CD8-positive, alpha-beta memory T cell (primary cell): Measurements from ENCODE around the gene LRRC28. TPM values are rescaled to one million over a fixed set of nuclear protein-coding genes. Genes with fewer than 3 reads are reported as not detected.
A peak's percentile ranks its signal among the peaks of the same experiment; 100 is the strongest.

Source experiments
- CTCF ChIA-PET: fragments of 350-600 bp; sonication (Branson Sonifier 250); formaldehyde crosslinking; loops from one replicate; lab custom pipeline; 2021; ENCODE audit warnings: antibody characterized with exemption; lab: Charles Lee
- POLR2A ChIA-PET: fragments of 350-600 bp; sonication (Branson Sonifier 250); formaldehyde crosslinking; loops from one replicate; lab custom pipeline; 2021; ENCODE audit warnings: antibody characterized with exemption; lab: Charles Lee
- DNase-seq, 5 donors: peaks; one replicate each; pipeline versions ENCODE4 v3.0.0 to v3.0.0-alpha.2; 2020 to 2022; ENCODE audit warnings: mixed read lengths in 1 of 5
- H3K27ac ChIP-seq: one replicate; pipeline ENCODE4 v1.7.0; 2013; ENCODE audit warnings: low read depth, mild to moderate bottlenecking, low read length, moderate library complexity
- H3K27me3 ChIP-seq: 2 replicates; pipeline ENCODE4 v1.7.0; 2013; ENCODE audit warnings: low read length, mild to moderate bottlenecking; ENCODE audit not compliant: insufficient read depth, poor library complexity, severe bottlenecking
- H3K36me3 ChIP-seq: 2 replicates; pipeline ENCODE4 v1.7.0; 2013; ENCODE audit warnings: mild to moderate bottlenecking, low read length, moderate library complexity; ENCODE audit not compliant: insufficient read depth
- H3K4me1 ChIP-seq: 2 replicates; pipeline ENCODE4 v1.7.0; 2013; ENCODE audit warnings: mild to moderate bottlenecking, low read length, moderate library complexity; ENCODE audit not compliant: insufficient read depth
- H3K4me3 ChIP-seq: 2 replicates; pipeline ENCODE4 v1.7.0; 2013; ENCODE audit warnings: mild to moderate bottlenecking, low read length
- H3K9me3 ChIP-seq: 2 replicates; pipeline ENCODE4 v1.7.0; 2013; ENCODE audit warnings: mild to moderate bottlenecking, low read length
- H3K27ac Mint-ChIP-seq, 8 donors: one replicate each; pipeline ENCODE4 v1.8.0; 2020 to 2021; ENCODE audit warnings: mixed read lengths in 8 of 8, mild to moderate bottlenecking in 6 of 8, inconsistent platforms in 3 of 8, moderate library complexity in 3 of 8
- H3K27me3 Mint-ChIP-seq, 2 donors: one replicate each; pipeline ENCODE4 v1.8.0; 2020 to 2021; ENCODE audit warnings: mixed read lengths in 2 of 2, mild to moderate bottlenecking in 1 of 2, moderate library complexity in 1 of 2
- H3K36me3 Mint-ChIP-seq, 3 donors: one replicate each; pipeline ENCODE4 v1.8.0; 2020 to 2021; ENCODE audit warnings: mixed read lengths in 3 of 3, inconsistent platforms in 1 of 3, mild to moderate bottlenecking in 1 of 3
- H3K4me1 Mint-ChIP-seq, 3 donors: one replicate each; pipeline ENCODE4 v1.8.0; 2020 to 2021; ENCODE audit warnings: mixed read lengths in 3 of 3, inconsistent platforms in 1 of 3, mild to moderate bottlenecking in 1 of 3
- H3K4me3 Mint-ChIP-seq, 7 donors: one replicate each; pipeline ENCODE4 v1.8.0; 2020 to 2021; ENCODE audit warnings: mixed read lengths in 7 of 7, mild to moderate bottlenecking in 6 of 7, moderate library complexity in 4 of 7, inconsistent platforms in 2 of 7
- H3K9me3 Mint-ChIP-seq, 5 donors: one replicate each; pipeline ENCODE4 v1.8.0; 2020 to 2022; ENCODE audit warnings: mixed read lengths in 5 of 5, mild to moderate bottlenecking in 3 of 5, moderate library complexity in 2 of 5, inconsistent platforms in 1 of 5
- polyA plus RNA-seq: library from polyadenylated mRNA; unstranded; fragments of 300-500 nt; fragmentation: Illumina TruSeq; gene quantifications from one replicate; pipeline ENCODE4 v1.2.3, GENCODE V29; 2021
- total RNA-seq, 2 experiments: library from RNA; stranded (reverse); gene quantifications; one replicate each; pipeline ENCODE4 v1.2.3, GENCODE V29; 2021

LRRC28 gene
- total and polyA plus RNA-seq, 3 experiments from 2014 or later = 18.0 to 28.4 (median 19.4) TPM

- CTCF ChIA-PET = interaction anchor here (1.2 to 1.3 kb wide), 2 partner anchors 10 to 298 kb away, joined by 4 to 5 read pairs; no protein-coding TSS in a partner anchor
- peaks cover 5 to 15% of the 10 kb centered on the region in 2 donors for H3K27me3 Mint-ChIP-seq
- H3K9me3 Mint-ChIP-seq = no peaks in the 10 kb centered on the region
- Histone ChIP-seq H3K9me3 (no peaks in the 10 kb centered on the region), H3K4me1 (peaks cover 12% of the 10 kb centered on the region), H3K27ac (no peak overlapping the region), H3K27me3 (no peaks in the 10 kb centered on the region), H3K4me3 (no peak overlapping the region), H3K36me3 (no peaks in the 10 kb centered on the region)
- peaks cover 0 to 3% (median 1%) of the 10 kb centered on the region in 3 donors for H3K4me1 Mint-ChIP-seq
- no peak overlapping the region for H3K27ac Mint-ChIP-seq
- DNase-seq = no peak
- H3K4me3 Mint-ChIP-seq = no peak overlapping the region
- H3K36me3 Mint-ChIP-seq = no peaks in the 10 kb centered on the region
- POLR2A ChIA-PET = interaction anchor here (0.6 kb wide), 1 partner anchor 935 kb away, joined by 3 read pairs; no protein-coding TSS in a partner anchor
These were observed 154.8 kb downstream of the LRRC28 start for GRCh38 chr15:99406120-99406519.

DNA sequence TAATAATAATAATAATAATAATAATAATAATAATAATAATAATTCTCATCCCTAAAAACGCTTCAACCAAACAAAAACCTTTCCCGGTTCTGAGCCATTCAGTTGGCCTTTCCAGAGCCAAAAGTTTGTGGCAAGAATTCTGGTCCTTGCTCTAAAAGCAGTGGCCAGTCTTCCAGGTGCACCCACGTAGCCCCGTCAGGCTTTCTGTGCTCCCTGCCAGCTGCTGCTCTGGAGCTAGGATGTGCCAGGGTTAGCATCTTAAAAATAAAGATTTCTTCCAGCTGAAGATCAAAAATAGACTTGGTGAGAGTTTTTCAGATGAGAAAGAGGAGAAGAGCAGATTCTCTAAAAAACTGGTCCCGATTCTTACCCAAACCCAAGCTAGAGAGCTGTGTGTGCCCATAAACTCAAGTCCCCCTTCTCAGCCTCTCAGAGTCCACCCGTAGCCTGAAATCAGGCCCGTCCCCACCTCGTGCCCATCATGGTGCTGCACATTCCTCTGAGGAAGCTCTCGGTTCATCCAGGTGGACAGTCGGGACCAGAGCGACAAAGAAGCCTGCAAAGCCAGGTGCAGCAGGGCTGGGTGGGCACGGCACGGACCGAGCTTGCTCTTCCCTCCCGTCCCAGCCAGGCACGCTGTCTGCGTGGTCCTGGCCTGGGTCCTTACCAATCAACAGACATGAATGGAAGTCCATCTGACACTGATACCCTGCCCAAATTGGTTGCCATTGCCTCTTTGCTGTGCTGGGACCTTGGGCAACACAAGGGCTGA lies 155.6 kb downstream of the LRRC28 start:
- Mint-ChIP-seq H3K27me3 (peaks cover 5 to 10% of the 10 kb centered on the region in 2 donors), H3K27ac (no peak overlapping the region), H3K4me3 (no peak overlapping the region), H3K9me3 (no peaks in the 10 kb centered on the region), H3K36me3 (no peaks in the 10 kb centered on the region), H3K4me1 (peaks cover 0 to 3% (median 1%) of the 10 kb centered on the region in 3 donors)
- Histone ChIP-seq H3K36me3 (no peaks in the 10 kb centered on the region), H3K9me3 (no peaks in the 10 kb centered on the region), H3K4me1 (peaks cover 12% of the 10 kb centered on the region), H3K4me3 (no peak overlapping the region), H3K27ac (no peak overlapping the region), H3K27me3 (no peaks in the 10 kb centered on the region)
- no peak for DNase-seq
- ChIA-PET CTCF (interaction anchor here (1.2 to 1.3 kb wide), 2 partner anchors 10 to 297 kb away, joined by 4 to 5 read pairs; no protein-coding TSS in a partner anchor), POLR2A (no interaction called here)

DNA sequence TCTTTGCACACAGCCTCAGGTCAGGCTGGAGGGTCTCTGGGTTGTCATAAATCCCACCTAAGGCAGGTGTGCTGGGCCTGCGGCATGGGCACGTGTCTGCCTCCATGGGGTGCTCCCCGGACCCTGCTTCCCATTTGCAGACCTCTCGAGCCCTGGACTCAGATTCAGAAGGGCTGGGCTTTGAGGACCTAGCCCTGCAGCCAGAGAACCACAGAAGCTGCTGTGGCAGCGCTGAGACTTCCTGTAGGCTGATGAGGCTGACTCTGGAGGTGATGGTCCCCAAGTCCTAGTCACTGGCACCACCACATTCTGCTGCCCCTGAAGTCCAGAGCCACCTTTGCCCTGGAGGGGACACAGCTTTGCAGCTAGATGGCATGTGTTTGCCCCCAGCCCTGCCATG lies 156.4 kb downstream of the LRRC28 start:
- DNase-seq = no peak

GRCh38 chr15:99408236-99409096 lies 157.2 kb downstream of the LRRC28 start:
- Mint-ChIP-seq H3K36me3 (no peaks in the 10 kb centered on the region), H3K4me3 (no peak overlapping the region), H3K27me3 (peaks cover 5 to 9% of the 10 kb centered on the region in 2 donors), H3K27ac (peak overlapping the region in 1 of 8 donors; percentile 55), H3K4me1 (peaks cover 0 to 3% (median 1%) of the 10 kb centered on the region in 3 donors), H3K9me3 (no peaks in the 10 kb centered on the region)
- Histone ChIP-seq H3K4me1 (peaks cover 12% of the 10 kb centered on the region), H3K9me3 (no peaks in the 10 kb centered on the region), H3K27ac (no peak overlapping the region), H3K36me3 (no peaks in the 10 kb centered on the region), H3K27me3 (no peaks in the 10 kb centered on the region), H3K4me3 (no peak overlapping the region)
- ChIA-PET POLR2A (no interaction called here), CTCF (no interaction called here)
- no peak for DNase-seq

More for the DNA sequence above, 156.4 kb downstream of the LRRC28 start:
- Histone ChIP-seq H3K36me3 (no peaks in the 10 kb centered on the region), H3K4me1 (peaks cover 12% of the 10 kb centered on the region), H3K9me3 (no peaks in the 10 kb centered on the region), H3K27me3 (no peaks in the 10 kb centered on the region), H3K27ac (no peak overlapping the region), H3K4me3 (no peak overlapping the region)
- ChIA-PET POLR2A (no interaction called here), CTCF (no interaction called here)
- H3K4me1 Mint-ChIP-seq = peaks cover 0 to 3% (median 1%) of the 10 kb centered on the region in 3 donors
- H3K27ac Mint-ChIP-seq = no peak overlapping the region
- no peak overlapping the region for H3K4me3 Mint-ChIP-seq
- H3K27me3 Mint-ChIP-seq = peaks cover 5 to 10% of the 10 kb centered on the region in 2 donors
- H3K36me3 Mint-ChIP-seq = no peaks in the 10 kb centered on the region
- no peaks in the 10 kb centered on the region for H3K9me3 Mint-ChIP-seq

- H3K27ac Mint-ChIP-seq = no peak overlapping the region
- H3K27ac ChIP-seq = no peak overlapping the region
- CTCF ChIA-PET = no interaction called here
- no peak overlapping the region for H3K4me3 Mint-ChIP-seq
- no peaks in the 10 kb centered on the region for H3K27me3 ChIP-seq
- H3K4me1 Mint-ChIP-seq = peaks cover 0 to 3% (median 1%) of the 10 kb centered on the region in 3 donors
- H3K4me3 ChIP-seq = no peak overlapping the region
- H3K9me3 Mint-ChIP-seq = no peaks in the 10 kb centered on the region
- H3K36me3 ChIP-seq = no peaks in the 10 kb centered on the region
- peak in 1 of 5 donors; percentile 25 for DNase-seq
- H3K9me3 ChIP-seq = no peaks in the 10 kb centered on the region
- no peaks in the 10 kb centered on the region for H3K36me3 Mint-ChIP-seq
- POLR2A ChIA-PET = no interaction called here
- H3K4me1 ChIP-seq = peaks cover 12% of the 10 kb centered on the region
- peaks cover 5 to 7% of the 10 kb centered on the region in 2 donors for H3K27me3 Mint-ChIP-seq
These were observed 157.8 kb downstream of the LRRC28 start for GRCh38 chr15:99409097-99409473.

- H3K9me3 Mint-ChIP-seq = no peaks in the 10 kb centered on the region
- ChIA-PET CTCF (no interaction called here), POLR2A (no interaction called here)
- no peak overlapping the region for H3K4me3 Mint-ChIP-seq
- H3K27ac Mint-ChIP-seq = no peak overlapping the region
- H3K36me3 Mint-ChIP-seq = no peaks in the 10 kb centered on the region
- peaks cover 4 to 5% of the 10 kb centered on the region in 2 donors for H3K27me3 Mint-ChIP-seq
- Histone ChIP-seq H3K27me3 (no peaks in the 10 kb centered on the region), H3K9me3 (no peaks in the 10 kb centered on the region), H3K27ac (no peak overlapping the region), H3K36me3 (no peaks in the 10 kb centered on the region), H3K4me3 (no peak overlapping the region), H3K4me1 (peaks cover 12% of the 10 kb centered on the region)
- DNase-seq = no peak
- peaks cover 0 to 3% (median 1%) of the 10 kb centered on the region in 3 donors for H3K4me1 Mint-ChIP-seq
These were observed 158.3 kb downstream of the LRRC28 start for GRCh38 chr15:99409560-99409959.

GRCh38 chr15:99410477-99410876 lies 159.2 kb downstream of the LRRC28 start:
- CTCF ChIA-PET = no interaction called here
- no peaks in the 10 kb centered on the region for H3K36me3 Mint-ChIP-seq
- DNase-seq = no peak
- Histone ChIP-seq H3K36me3 (no peaks in the 10 kb centered on the region), H3K27ac (no peak overlapping the region), H3K27me3 (no peaks in the 10 kb centered on the region), H3K9me3 (no peaks in the 10 kb centered on the region), H3K4me1 (peaks cover 12% of the 10 kb centered on the region), H3K4me3 (no peak overlapping the region)
- H3K9me3 Mint-ChIP-seq = no peaks in the 10 kb centered on the region
- peak overlapping the region in 1 of 8 donors; percentile 52 for H3K27ac Mint-ChIP-seq
- H3K27me3 Mint-ChIP-seq = no peaks in the 10 kb centered on the region
- POLR2A ChIA-PET = no interaction called here
- no peak overlapping the region for H3K4me3 Mint-ChIP-seq
- peaks cover 0 to 3% (median 1%) of the 10 kb centered on the region in 3 donors for H3K4me1 Mint-ChIP-seq

DNA sequence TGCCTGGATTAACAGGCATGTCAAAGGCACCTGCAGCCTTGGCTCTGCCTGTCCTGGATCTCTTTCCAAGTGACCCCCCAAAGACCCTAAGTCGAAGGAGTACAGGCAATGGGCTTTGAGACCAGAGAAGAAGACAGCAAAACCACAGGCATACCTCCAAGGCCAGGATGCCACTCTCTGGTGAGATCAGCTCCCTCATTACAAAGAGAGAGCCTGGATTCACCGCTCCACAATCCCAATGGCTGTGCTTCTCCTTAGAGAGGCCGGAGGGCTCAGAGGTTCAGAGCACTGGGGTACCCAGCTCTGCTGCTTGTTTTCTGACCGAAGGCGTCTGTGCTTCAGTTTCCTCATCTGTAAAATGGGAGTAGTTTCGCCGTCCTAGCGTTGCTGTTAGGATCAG lies 160.0 kb downstream of the LRRC28 start:
- POLR2A ChIA-PET = no interaction called here
- H3K4me1 ChIP-seq = peaks cover 12% of the 10 kb centered on the region
- Mint-ChIP-seq H3K4me3 (no peak overlapping the region), H3K9me3 (no peaks in the 10 kb centered on the region), H3K27me3 (no peaks in the 10 kb centered on the region), H3K27ac (peak overlapping the region in 1 of 8 donors; percentile 70), H3K4me1 (peaks cover 0 to 3% (median 1%) of the 10 kb centered on the region in 3 donors), H3K36me3 (no peaks in the 10 kb centered on the region)
- H3K4me3 ChIP-seq = no peak overlapping the region
- H3K36me3 ChIP-seq = no peaks in the 10 kb centered on the region
- H3K27me3 ChIP-seq = no peaks in the 10 kb centered on the region
- CTCF ChIA-PET = no interaction called here
- DNase-seq = no peak
- H3K9me3 ChIP-seq = no peaks in the 10 kb centered on the region
- H3K27ac ChIP-seq = no peak overlapping the region
